ENCODE measurements around the gene MED15.
"Not testable (repeated sequence)": the region's sequence is repeated elsewhere in the genome, so short reads cannot be mapped to it uniquely, and the experiment has no call there.

The MED15 gene

DNA sequence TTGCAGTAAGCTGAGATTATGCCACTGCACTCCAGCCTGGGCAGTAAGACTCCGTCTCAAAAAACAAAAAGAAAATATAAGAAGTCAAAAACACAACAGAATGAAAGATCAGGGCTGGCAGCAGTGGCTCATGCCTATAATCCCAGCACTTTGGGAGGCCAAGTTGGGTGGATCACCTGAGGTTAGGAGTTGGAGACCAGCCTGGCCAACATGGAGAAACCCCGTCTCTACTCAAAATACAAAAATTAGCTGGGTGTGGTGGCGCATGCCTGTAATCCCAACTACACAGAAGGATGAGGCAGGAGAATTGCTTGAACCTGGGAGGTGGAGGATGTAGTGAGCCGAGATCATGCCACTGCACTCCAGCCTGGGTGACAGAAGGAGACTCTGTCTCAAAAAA, 87.1 kb downstream of the MED15 start:
- not testable (repeated sequence) for DNase-seq (ENCODE audit: low read depth in 2 of 3, low spot score in 2 of 3)

DNA sequence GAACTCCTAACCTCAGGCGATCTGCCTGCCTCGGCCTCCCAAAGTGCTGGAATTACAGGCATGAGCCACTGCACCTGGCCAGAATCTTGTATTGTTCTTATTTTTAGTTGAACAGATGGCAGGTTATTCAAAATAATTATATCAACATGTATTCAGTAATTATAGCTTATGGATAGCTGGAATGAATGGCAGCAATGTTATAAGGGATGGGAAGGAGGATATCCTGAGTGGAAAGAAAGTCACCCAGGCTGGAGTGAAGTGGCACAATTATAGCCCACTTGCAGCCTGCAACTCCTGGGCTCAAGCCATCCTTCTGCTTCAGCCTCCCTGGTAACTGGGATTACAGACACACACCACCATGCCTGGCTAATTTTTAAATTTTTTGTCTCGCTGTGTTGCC, 88.1 kb downstream of the MED15 start:
- no peak for DNase-seq (ENCODE audit: low read depth in 2 of 3, low spot score in 2 of 3)

DNA sequence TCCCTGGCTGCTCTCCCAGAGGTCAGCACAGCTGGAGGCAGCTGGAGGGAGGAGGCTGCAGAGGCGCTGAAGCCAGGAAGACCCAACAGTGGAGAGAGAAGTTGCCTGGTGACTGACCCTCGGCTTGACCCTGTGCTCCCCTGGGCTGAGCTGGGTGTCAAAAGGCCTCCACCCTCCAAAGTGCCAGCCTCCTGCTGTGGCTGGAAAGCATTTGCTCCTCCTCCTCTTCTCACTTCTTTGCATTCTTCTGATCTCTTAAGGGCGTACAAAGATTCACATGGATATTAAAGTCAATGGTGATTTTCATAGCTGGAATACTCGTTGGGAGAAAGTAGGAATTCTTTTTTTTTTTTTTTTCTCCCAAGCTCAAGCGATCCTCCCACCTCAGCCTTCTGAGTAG, 91.7 kb downstream of the MED15 start:
- no peak for DNase-seq (ENCODE audit: low read depth in 2 of 3, low spot score in 2 of 3)

DNA sequence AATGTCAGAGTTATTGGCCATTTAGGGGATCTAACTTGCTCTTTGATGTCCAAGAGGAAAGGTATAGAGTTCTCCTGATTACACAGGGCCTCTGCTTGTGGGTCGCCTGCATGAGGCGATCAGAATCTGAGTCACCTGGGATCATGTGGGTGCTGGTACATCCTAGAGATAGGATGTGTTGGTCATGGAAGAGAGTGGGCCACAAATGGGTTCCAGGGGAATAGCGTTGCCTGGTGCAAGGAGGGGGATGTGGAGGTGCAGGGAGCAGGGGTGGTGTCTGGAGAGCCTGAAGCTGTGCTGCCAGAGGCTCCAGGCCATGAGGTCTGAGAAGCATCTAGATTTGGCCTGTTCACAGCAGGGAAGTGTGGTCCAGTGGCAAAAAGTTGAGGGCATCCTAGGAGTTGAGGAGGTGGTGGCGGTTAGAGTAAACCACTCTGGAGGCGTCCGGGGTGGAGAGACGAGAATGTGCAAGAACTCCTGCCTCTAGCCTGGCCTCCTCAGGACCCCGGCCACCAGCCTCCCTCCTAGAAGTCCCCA, 92.8 kb downstream of the MED15 start:
- no peak for DNase-seq (ENCODE audit: low read depth in 2 of 3, low spot score in 2 of 3)

DNA sequence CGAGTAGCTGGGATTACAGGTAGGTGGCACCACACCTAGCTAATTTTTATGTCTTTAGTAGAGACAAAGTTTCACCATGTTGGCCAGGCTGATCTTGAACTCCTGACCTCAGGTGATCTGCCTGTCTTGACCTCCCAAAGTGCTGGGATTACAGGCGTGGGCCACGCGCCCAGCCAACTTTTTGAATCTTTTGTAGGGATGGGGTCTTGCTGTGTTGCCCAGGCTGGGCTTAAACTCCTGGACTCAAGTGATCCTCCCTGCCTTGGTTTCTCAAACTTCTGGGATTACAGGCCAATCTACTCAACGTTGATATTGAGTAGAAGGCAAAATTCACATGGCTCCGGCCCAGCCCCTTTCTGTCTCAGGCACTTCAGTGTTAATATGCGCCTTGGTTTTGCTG, 93.9 kb downstream of the MED15 start:
- no peak for DNase-seq (ENCODE audit: low read depth in 2 of 3, low spot score in 2 of 3)

DNA sequence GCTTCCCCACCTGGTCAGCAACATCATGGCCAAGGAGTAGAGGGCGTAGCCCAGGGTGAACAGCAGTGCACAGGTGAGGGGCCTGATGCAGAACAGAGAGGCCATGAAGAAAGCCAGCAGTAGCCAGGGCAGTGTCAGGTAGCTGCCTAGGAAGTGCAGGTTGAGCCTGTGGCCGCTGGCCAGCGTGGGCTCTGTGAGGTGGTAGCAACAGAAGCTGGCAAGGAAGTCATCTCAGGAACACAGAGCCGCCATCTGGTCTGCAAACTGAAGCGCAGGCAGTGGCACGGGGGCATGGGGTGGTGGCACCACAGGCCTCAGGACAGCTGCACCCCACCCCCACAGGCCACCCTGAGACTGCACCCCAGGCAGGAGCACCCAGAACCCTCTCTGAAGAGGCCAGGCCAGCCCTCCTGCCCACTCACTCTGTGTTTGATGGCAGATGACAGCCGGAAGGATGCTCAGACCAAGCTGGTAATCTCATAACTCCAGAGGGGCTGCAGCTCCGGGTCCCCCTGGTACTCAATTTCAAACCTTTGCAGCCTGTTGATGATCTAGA, 95.3 kb downstream of the MED15 start:
- no peak for DNase-seq (ENCODE audit: low read depth in 2 of 3, low spot score in 2 of 3)

DNA sequence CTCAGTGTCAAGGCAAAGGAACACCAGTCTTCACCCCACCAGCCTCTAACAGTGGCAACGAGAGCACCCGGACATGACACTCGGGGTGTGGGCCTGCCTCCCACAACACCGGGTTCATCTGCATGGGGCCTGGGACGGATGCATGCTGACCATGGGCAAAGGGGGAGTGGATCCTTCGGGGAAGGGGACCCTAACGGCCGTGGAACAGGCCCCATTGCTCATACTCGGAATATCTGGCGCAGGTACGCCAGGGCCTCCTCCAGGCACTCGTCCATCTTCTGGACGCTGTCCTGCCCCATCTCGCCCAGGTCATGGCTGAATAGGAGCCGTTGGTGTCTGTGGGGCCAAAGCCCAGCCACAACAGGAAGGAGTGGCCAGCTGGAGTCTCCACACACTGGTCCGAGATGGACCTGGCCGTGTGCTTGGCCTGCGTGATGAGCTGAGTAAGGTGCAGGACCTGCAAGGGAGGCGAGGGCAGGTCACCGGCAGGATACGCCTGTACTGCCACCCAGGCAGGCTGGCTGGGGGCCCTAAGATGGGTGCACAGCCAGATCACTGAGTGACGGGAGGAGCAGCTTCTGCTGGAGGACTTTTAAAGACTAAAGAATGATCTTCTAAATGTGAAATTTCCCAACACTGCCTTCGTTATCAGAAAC, 96.8 kb downstream of the MED15 start:
- DNase-seq (ENCODE audit: low read depth in 2 of 3, low spot score in 2 of 3): no peak

DNA sequence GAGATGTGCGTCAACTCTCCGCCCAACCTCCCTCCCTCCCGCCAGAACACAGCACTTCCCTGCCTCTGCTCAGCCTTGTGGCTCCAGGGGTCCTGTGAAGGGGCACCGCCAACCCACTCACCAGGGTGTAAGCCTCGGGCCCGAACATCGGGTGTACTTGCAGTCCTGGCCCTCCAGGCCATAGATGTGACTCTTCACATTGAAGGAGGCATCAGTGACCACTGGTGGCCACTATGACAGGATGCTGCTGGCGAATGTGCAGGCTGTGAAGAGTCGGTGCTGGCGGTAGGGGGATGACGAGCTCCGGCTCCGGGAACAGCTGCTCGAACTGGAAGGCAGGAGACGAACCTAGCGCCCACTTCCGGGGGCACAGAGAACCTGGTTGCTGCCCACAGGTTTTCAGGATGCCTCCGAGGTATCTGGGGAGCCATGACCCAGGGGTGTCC, 97.4 kb downstream of the MED15 start:
- no peak for DNase-seq (ENCODE audit: low read depth in 2 of 3, low spot score in 2 of 3)

DNA sequence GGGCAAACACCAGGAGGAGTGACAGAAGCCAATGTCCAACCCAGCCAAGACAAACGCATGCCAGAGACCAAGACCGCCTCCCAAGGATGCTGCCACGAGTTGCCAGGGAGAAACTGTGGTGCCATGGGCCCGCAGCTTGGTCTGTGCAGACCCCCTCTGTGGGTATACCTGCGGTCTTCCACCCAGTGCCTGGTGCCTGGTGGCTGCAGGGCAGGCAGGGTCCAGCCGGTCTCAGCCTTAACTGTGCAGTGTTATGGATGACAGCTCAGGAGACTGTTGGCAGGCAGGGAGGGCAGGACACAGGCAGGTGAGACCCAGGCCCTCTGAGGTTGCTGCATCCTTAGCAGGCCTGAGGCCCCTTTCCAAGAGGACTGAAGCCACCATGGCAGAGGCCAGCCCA, 97.9 kb downstream of the MED15 start:
- DNase-seq (ENCODE audit: low read depth in 2 of 3, low spot score in 2 of 3): no peak

DNA sequence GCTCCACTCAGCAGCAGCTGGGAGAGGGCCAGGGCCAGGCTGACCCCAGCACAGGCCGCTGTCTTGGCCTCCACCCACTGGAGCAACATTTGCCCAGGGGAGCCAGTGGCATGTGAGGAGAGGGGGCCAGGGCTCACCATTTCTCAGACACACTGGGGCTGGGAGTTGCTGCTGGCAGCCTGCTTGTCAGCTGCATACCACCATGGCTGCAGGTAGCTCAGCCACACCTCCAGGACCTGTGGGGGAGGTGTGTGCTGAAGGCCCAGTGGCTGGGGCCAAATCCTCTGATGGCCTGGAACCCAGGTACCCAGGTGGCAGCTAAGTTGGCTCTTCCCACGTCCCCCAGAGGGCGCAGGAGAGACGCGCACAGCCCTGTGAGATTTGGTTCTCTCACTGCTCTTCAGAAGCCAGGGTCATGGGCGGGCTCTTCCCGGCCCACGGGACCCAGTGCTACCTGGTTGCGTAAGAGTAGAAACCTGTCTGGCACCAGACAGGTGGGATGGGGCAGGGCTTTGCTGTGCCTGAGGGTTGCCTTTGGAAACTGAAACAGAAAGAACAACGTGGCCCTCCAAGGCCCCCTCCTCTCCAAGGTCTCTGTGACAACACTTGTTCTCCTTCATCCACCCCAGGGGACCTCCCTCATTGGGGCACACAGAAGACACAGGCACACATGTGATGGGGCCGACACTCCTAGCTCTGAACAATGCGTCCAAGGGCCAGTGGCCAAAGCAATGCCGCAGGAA, 98.8 kb downstream of the MED15 start:
- peak; percentile 31 to 59 (median 41) for DNase-seq (ENCODE audit: low read depth in 2 of 3, low spot score in 2 of 3)

DNA sequence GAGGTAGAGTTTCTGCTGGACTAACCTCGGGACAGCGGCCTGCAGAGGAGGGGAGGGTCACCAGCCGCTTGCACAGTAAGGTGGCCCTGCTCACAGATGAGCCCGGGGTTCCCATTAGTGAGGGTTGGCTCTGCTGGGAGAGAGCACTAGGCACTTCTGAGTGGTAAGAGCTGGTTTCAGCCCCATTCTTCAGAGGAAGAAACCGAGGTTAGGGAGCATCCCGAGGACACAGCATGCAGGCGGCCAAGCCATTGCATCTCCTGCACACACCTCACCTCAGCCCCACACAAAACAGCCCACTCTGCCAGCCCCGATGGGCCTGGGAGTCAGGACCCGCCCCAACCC, 99.3 kb downstream of the MED15 start:
- DNase-seq (ENCODE audit: low read depth in 2 of 3, low spot score in 2 of 3): no peak

DNA sequence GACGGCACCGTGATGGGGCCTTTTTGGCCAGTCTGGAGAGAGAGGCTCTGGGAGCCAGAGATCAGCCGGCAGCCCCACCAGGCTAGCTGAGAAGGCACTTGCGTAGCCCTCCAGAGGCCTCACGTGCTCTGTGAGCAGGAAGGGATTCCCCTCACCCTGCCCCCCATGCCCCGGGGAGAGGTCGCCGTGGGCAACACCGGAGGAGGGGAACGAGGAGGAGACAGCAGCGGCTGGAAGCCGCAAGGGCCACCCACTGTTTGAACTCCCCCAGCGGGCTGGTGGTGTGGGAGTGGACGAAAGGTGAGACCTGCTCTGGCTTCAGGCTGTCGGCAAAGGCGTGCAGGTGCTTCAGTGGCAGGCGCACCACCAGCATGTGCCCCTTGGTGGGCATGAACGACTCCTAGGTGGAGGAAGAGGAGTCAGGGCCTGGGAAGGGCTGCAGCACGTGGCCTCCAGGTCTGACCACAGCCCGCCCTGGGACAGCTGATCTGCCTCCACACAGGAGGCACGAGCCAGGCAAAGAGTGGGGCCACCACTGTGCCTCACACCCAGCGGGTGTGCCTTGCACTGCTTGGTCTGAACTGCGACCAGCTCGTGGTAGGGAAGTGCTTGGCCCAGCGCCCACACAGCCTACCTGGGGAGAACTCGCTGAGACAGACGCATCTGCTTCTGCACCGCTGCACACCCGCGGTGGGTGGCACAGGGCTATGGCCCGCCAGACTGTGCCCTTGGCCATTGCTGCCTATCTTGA, 99.9 kb downstream of the MED15 start:
- no peak for DNase-seq (ENCODE audit: low read depth in 2 of 3, low spot score in 2 of 3)

DNA sequence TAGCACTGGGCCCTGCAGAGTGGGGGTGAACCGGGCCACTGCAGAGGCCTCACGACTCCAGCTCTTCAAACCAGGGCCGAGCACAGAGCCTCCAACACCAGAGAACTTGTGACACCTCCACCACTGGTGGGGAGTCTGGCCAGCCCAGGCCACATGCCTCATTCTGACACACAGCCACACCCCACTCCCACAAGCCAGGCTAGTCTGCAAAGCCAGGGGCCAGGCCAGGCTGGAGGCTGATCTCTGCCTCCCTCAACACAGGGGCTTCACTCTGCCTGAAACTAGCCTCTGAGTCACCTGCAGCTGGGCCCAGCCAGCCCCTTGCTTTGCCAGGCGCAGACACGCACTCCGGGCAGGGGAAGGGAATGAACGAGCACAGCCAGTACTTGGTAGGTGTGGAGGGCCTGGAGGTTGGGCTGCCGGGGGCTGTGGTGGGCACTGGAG, 102.9 kb downstream of the MED15 start:
- no peak for DNase-seq (ENCODE audit: low read depth in 2 of 3, low spot score in 2 of 3)

DNA sequence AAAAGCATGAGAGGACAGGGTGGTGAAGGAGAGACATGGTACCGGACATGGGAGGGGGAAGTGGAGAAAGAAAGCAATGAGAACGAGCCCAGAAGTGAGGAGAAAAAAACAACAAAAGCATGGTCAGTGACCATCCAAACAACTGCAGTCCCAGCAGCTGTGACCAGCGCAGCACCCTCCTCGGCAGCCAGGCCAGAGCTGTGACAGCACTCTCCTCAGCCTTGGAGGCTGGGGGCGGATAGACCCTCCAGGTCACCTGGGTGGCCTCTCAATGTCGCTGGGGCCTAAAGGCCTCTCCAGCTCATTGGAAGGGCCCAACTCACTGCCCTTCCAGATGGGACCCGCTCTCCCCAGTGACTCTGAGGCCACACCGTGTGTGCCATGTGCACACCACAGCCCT, 103.3 kb downstream of the MED15 start:
- DNase-seq (ENCODE audit: low read depth in 2 of 3, low spot score in 2 of 3): no peak

DNA sequence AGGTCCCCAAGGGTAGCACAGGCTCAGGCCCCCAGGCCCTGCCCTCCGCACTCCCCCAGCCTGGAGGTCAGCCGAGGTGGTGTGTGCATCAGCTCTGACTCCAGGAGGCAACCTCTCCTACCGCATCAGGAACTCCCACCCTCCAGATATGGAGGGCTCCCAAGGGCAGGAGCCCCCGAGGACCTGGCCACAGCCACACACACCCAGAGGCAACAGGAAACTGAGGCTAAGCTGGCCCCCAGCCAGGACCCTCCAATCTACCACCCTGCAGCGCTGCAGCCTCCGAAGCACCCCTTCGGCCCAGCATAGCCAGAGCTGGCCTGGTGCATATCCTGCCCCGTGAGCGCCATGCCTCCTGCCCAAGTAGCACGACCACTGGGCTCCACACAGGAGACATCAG, 104.0 kb downstream of the MED15 start:
- no peak for DNase-seq (ENCODE audit: low read depth in 2 of 3, low spot score in 2 of 3)

DNA sequence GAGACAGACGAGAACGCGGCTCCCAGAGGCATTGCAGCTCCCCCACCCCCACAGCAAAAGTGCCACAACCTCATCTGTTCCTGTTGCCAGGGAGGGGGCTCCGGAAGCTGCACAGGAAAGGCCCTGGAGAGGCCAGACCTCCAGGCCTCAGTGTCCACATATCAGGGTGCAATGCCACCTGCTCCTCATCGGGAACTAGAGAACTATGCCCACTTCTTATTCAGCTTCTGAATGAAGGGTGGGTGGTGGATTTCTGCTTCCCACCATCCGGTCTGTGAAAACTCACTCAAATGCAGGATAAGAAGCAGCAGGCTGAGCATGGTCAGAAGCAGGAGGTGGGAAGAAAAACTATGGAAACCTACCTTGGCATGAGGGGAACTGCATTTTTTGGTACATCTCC, 105.9 kb downstream of the MED15 start:
- no peak for DNase-seq (ENCODE audit: low read depth in 2 of 3, low spot score in 2 of 3)

DNA sequence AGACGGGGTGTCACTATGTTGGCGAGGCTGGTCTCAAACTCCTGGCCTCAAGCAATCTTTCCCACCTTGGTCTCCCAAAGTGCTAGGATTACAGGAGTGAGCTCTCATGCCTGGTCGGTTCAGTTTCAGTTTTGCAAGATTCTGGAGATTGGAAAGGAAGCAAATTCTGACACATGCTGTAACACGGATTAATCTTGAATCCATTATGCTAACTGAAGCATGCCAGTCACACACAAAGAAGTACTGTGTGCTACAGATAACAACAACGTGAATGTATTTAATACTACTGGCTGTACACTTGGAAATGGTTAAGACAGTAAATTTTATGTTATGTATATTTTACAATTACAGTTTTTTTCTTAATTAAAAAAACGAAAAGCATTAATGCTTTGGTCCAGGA, 107.6 kb downstream of the MED15 start:
- DNase-seq (ENCODE audit: low read depth in 2 of 3, low spot score in 2 of 3): no peak

DNA sequence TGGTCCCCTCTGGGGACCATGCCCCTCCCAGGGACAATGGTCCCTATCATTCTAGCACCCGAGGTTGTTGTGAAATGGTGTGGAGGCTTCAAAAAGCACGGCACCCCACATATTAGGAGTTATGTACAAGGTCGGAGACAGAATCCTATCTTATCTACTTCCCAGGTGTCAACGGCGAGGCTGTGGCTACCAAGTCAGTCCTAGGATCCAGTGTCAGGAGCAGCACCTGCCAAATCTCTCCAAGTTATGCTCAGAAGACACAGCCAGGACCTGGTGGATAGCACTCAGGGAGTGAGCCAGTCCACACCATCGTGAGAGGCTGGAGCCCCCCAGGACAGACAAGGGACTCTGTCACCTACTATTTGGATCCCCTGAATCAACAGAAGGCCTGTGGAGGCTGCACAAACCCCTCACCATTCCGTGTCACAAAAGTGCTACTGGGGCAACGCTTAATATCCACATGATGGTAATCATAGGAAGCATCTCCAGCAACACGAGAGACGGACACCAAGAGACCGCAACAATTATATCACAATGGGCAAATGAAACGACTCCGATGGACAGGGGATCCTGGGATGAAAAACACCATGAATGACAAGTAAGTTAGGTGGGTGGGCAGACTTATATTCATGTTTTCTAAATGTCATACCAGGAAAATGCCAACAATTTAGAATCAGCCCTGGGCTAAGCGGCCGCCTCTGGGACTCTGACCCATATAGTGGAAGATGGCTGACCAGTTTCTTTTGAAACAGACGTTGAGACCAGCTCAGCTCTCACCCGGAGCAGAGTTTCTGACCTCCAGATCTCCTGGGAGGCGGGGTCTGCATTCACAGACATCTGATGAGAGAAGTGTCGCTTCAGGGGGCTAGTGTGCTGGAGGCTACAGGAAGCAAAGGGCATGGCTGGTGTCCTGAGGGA, 108.4 kb downstream of the MED15 start:
- DNase-seq (ENCODE audit: low read depth in 2 of 3, low spot score in 2 of 3): no peak

DNA sequence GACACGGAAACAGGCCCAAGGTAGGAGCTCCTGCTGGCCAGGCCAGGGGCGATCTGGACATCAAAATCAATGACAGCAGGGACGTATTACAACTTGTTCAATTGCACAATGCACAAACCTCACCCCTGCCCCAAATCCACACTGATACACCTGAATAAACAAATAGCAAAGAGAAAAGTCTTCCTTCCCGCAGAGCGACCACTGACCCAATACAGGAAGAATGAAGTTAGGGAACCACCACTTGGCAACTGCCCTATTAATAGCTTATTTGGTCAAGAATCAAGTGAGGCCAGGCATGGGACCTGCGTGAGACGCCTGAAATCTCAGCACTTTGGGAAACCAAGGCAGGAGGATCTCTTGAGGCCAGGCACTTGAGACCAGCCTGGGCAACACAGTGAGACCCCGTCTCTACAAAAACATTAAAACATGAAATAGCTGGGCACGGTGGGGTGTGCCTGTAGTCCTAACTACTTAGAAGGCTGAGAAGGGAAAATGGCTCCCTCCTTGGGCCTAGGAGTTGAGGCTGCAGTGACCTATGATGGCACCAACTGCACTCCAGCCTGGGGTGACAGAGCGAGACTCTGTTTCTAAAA, 109.1 kb downstream of the MED15 start:
- DNase-seq (ENCODE audit: low read depth in 2 of 3, low spot score in 2 of 3): no peak

DNA sequence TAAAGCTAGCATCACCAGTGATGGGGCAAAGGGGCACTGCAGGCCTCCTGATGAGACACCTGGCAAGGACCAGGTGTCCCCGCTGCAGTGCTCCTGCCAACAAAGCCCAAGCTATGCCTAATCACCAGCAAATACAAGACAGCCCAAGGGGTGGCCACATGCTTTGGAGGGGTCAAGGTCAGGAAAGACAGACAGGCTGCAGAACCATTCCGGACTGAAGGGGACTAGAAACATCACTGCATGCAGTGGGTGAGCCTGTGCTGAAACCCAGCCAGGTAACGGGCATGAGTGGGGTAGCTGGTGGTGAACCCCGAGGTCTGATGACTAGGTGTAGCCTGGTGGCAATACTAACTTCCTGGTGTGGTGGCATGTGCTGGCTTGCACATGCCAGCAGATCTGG, 111.1 kb downstream of the MED15 start:
- DNase-seq (ENCODE audit: low read depth in 2 of 3, low spot score in 2 of 3): no peak
